ENCODE data around the gene TMEM38B. TPM values are rescaled to one million over a fixed set of nuclear protein-coding genes. Genes with fewer than 3 reads are reported as not detected.

Gene TMEM38B
- total and polyA plus RNA-seq, 2 of the 8 experiments (the other 6 are each of a cell fraction or from before 2014, with no cell fraction given) = 10.6 to 12.4 TPM

- Histone ChIP-seq H3K23ac (ENCODE audit: insufficient read length) (no peak overlapping the region), H3K79me2 (ENCODE audit: control insufficient read depth in 1 of 2, insufficient read depth in 2 of 2, low read length in 2 of 2) (0 out of 4 replicates have a peak, but pooled peaks cover 0 to 7% of the 10 kb centered on the region in 2 experiments), H3K23me2 (ENCODE audit: low read depth, low read length) (peaks cover 9% of the 10 kb centered on the region), H3K4me1 (replicated peaks in 1 of 4; ENCODE audit: control insufficient read depth in 3 of 4, insufficient read depth in 4 of 4, low read length in 3 of 4) (peaks cover 2 to 5% (median 3%) of the 10 kb centered on the region in 4 experiments; a peak in 5 of 7 replicates), H3K18ac (ENCODE audit: extremely low read depth, low read length) (no peak overlapping the region), H2BK15ac (ENCODE audit: low read length) (no peak overlapping the region), H3K4ac (replicated peaks; ENCODE audit: insufficient read length, low read depth, low read length) (no peak overlapping the region), H3K14ac (ENCODE audit: insufficient read length) (no peak overlapping the region), H4K5ac (ENCODE audit: insufficient read length, low read depth, low read length) (no peak overlapping the region), H2BK12ac (ENCODE audit: low read depth, low read length) (no peak overlapping the region), H4K8ac (ENCODE audit: extremely low read depth, insufficient read depth, low read length) (no peak overlapping the region), H2AFZ (ENCODE audit: low read length) (no peak overlapping the region), H3K27ac (ENCODE audit: low read depth, low read length) (no peak overlapping the region), H3K9ac (replicated peaks in 1 of 4; ENCODE audit: extremely low read depth in 1 of 4, low read depth in 3 of 4, low read length in 3 of 4) (no peak overlapping the region), H2BK5ac (ENCODE audit: low read depth, low read length) (no peak overlapping the region), H2BK120ac (replicated peaks; ENCODE audit: low read depth, low read length) (no peak overlapping the region), H3K27me3 (replicated peaks in 1 of 4; ENCODE audit: control insufficient read depth in 3 of 4, extremely low read depth in 1 of 4, insufficient read depth in 3 of 4, low read length in 3 of 4) (peaks cover 4 to 31% (median 19%) of the 10 kb centered on the region in 4 experiments; a peak in 6 of 7 replicates), H3K36me3 (ENCODE audit: control insufficient read depth in 2 of 4, insufficient read depth in 4 of 4, low read length in 3 of 4) (no peaks in the 10 kb centered on the region), H4K91ac (replicated peaks; ENCODE audit: insufficient read length, low read length) (no peak overlapping the region), H2BK20ac (ENCODE audit: low read length) (no peak overlapping the region), H3K79me1 (ENCODE audit: low read depth, low read length) (no peaks in the 10 kb centered on the region), H3K4me3 (ENCODE audit: extremely low read depth in 1 of 4, insufficient read depth in 2 of 4, low read depth in 3 of 4, low read length in 4 of 4) (no peak overlapping the region), H2AK5ac (ENCODE audit: low read depth, low read length) (no peak overlapping the region), H3K56ac (replicated peaks; ENCODE audit: insufficient read length, low read depth, low read length) (no peak overlapping the region), H3K4me2 (ENCODE audit: insufficient read depth in 1 of 2, low read depth in 2 of 2, low read length in 2 of 2) (no peak overlapping the region), H4K20me1 (replicated peaks in 1 of 2; ENCODE audit: control insufficient read depth in 1 of 2, insufficient read depth in 2 of 2, low read length in 2 of 2) (peaks cover 0 to 5% of the 10 kb centered on the region in 2 experiments), H3K9me3 (ENCODE audit: insufficient read depth in 2 of 2, low read depth in 1 of 2, low read length in 1 of 2) (no peaks in the 10 kb centered on the region)
- DNase-seq (ENCODE audit: low read depth in 1 of 2, low spot score in 2 of 2) (no peak), FAIRE-seq (no peak)
- WGBS, 2 experiments (ENCODE audit: extremely low coverage in 1 of 2, insufficient coverage in 1 of 2, insufficient read length in 1 of 2, insufficient replicate concordance in 2 of 2, low coverage in 1 of 2, low lambda C conversion rate in 2 of 2, missing lambda C conversion rate in 1 of 2) = 93% methylated on average over 12 of the region's 12 CpGs; no CpG with 5 or more reads in 1 of the 2 experiments
- ChIA-PET POLR2A (ENCODE audit: partially characterized antibody) (no interaction called here), CTCF (ENCODE audit: partially characterized antibody) (no interaction called here)
- TF ChIP-seq ATF2 (IDR thresholded peaks at IDR 0.05; ENCODE audit: low read length) (no peak), SIX5 (IDR thresholded peaks at IDR 0.05; ENCODE audit: low read depth, low read length) (no peak), POLR2AphosphoS5 (IDR thresholded peaks at IDR 0.05; ENCODE audit: low read depth, low read length) (no peak)
Measured at GRCh38 chr9:105696219-105696793, 2.0 kb downstream of the TMEM38B start.
